Endothelial cell of umbilical vein (primary cell): ENCODE results near the gene ADGRD1. TPM values are rescaled to one million over a fixed set of nuclear protein-coding genes. Genes with fewer than 3 reads are reported as not detected.

ENCODE experiments used
- BruUV-seq: library from RNA; stranded (reverse); fragments of 400-500 nt; replicated peaks from 2 replicates; lab custom pipeline; 2021; lab: Mats Ljungman, UMichigan
- CTCF ChIA-PET: fragments of 300-600, 350-600 bp; sonication (Branson Sonifier 250); formaldehyde crosslinking; loops from one replicate; lab custom pipeline; 2021; ENCODE audit warnings: antibody characterized with exemption, inconsistent platforms; lab: Charles Lee
- POLR2A ChIA-PET: fragments of 300-600, 350-600 bp; sonication (Branson Sonifier 250); formaldehyde crosslinking; loops from one replicate; lab custom pipeline; 2021; ENCODE audit warnings: antibody characterized with exemption, inconsistent platforms; lab: Charles Lee
- DNase-seq: peaks from one replicate; pipeline ENCODE4 v3.0.0-alpha.2; 2011; ENCODE audit warnings: low read depth, low spot score
- FAIRE-seq: peaks from 2 replicates; lab custom pipeline; 2011; peaks lifted over from hg19 to GRCh38; lab: Jason Lieb, UNC
- H2AFZ ChIP-seq: 2 replicates; pipeline ENCODE4 v1.6.0; 2012; ENCODE audit warnings: low read depth, low read length, control low read depth, inconsistent platforms
- H3K27ac ChIP-seq: 2 replicates; pipeline ENCODE4 v1.5.1; 2011; ENCODE audit warnings: low read depth, mild to moderate bottlenecking, control low read depth, low read length, moderate library complexity; ENCODE audit not compliant: insufficient read depth
- H3K27me3 ChIP-seq, 2 experiments: 2 replicates each; pipeline versions ENCODE4 v1.6.0 to v1.6.1; 2011; ENCODE audit warnings: low read length in 2 of 2, mixed read lengths in 1 of 2; ENCODE audit not compliant: control insufficient read depth in 2 of 2, insufficient read depth in 2 of 2
- H3K36me3 ChIP-seq, 2 experiments: 2 replicates in 1 of 2; 3 replicates in 1 of 2; pipeline ENCODE4 v1.5.1; 2011; ENCODE audit warnings: low read length in 2 of 2, mild to moderate bottlenecking in 1 of 2, moderate library complexity in 1 of 2; ENCODE audit not compliant: control insufficient read depth in 2 of 2, insufficient read depth in 2 of 2; ENCODE audit errors: extremely low read depth in 1 of 2
- H3K4me1 ChIP-seq: 3 replicates; pipeline ENCODE4 v1.5.1; 2011; ENCODE audit warnings: mild to moderate bottlenecking, low read length; ENCODE audit not compliant: control insufficient read depth, insufficient read depth; ENCODE audit errors: extremely low read depth
- H3K4me2 ChIP-seq: 2 replicates; pipeline ENCODE4 v1.6.1; 2011; ENCODE audit warnings: low read length, control low read depth, mixed read lengths; ENCODE audit not compliant: insufficient read depth
- H3K4me3 ChIP-seq, 3 experiments: fragments of 200-600 bp in 1 of 3; sonication (generic), shearing (Covaris generic) in 1 of 3; replicated peaks in 1 of 3; 2 replicates each; pipeline ENCODE4 v1.5.1; 2011 to 2016; ENCODE audit warnings: control low read depth in 3 of 3, low read length in 3 of 3, mild to moderate bottlenecking in 2 of 3, inconsistent platforms in 1 of 3, low read depth in 1 of 3, moderate library complexity in 1 of 3; ENCODE audit not compliant: insufficient read depth in 1 of 3
- H3K79me2 ChIP-seq: 2 replicates; pipeline ENCODE4 v1.6.0; 2012; ENCODE audit warnings: low read length, inconsistent platforms; ENCODE audit not compliant: control insufficient read depth, insufficient read depth
- H3K9ac ChIP-seq: replicated peaks from 2 replicates; pipeline ENCODE3; 2011; ENCODE audit warnings: low read length, control low read depth; ENCODE audit not compliant: insufficient read depth; ENCODE audit errors: extremely low read depth
- H3K9me1 ChIP-seq: replicated peaks from 3 replicates; pipeline ENCODE4 v1.6.0; 2011; ENCODE audit warnings: mild to moderate bottlenecking, low read length; ENCODE audit not compliant: control insufficient read depth, insufficient read depth; ENCODE audit errors: extremely low read depth
- H3K9me3 ChIP-seq: replicated peaks from 2 replicates; pipeline ENCODE4 v1.5.1; 2012; ENCODE audit warnings: low read length, inconsistent platforms; ENCODE audit not compliant: control insufficient read depth, insufficient read depth
- H4K20me1 ChIP-seq: replicated peaks from 2 replicates; pipeline ENCODE3; 2011; ENCODE audit warnings: mild to moderate bottlenecking, low read length; ENCODE audit not compliant: control insufficient read depth, insufficient read depth; ENCODE audit errors: extremely low read depth
- EZH2 ChIP-seq: IDR thresholded peaks from 2 replicates; pipeline ENCODE4 v1.6.1; 2012; ENCODE audit warnings: borderline replicate concordance, low read depth, mild to moderate bottlenecking, moderate library complexity, low read length, inconsistent platforms; ENCODE audit not compliant: severe bottlenecking
- POLR2A ChIP-seq: IDR thresholded peaks from 2 replicates; pipeline ENCODE4 v1.6.1; 2012; ENCODE audit warnings: low read depth, mild to moderate bottlenecking, control low read depth, low read length
- POLR2AphosphoS5 ChIP-seq: IDR thresholded peaks from 2 replicates; pipeline ENCODE4 v1.6.1; 2012; ENCODE audit warnings: low read depth, mild to moderate bottlenecking, control low read depth, low read length, moderate library complexity; ENCODE audit not compliant: insufficient read depth
- dilution Hi-C: fragments of 300-500 bp; cut with MboI; formaldehyde crosslinking; loops from one replicate; pipeline ENCODE4 v1.15.0; 2019; ENCODE audit warnings: low sequenced_read_pairs; ENCODE audit not compliant: extremely low pct_ligation_motif_present
- intact Hi-C: fragments of 100-400 bp; cut with micrococcal nuclease; formaldehyde crosslinking; loops from one replicate; pipeline ENCODE4 v1.10.0; 2022
- polyA plus RNA-seq, 4 experiments: library from polyadenylated mRNA; depleted of rRNA in 3 of 4; stranded (reverse) in 3 of 4; unstranded in 1 of 4; fragments of >200 nt; gene quantifications; 2 replicates each; pipeline versions ENCODE4 v1.2.1 to v1.2.3, GENCODE V29; 2011 to 2012; ENCODE audit warnings: missing spikeins in 1 of 4
- total RNA-seq: library from RNA; stranded (reverse); gene quantifications from 2 replicates; pipeline ENCODE4 v1.2.3, GENCODE V29; 2021
- TF ChIP-seq, protein P1 (sequence below), 2 donors: IDR thresholded peaks; 1 replicate in 1 of 2; 2 replicates in 1 of 2; pipeline ENCODE4 v1.5.1; 2011; ENCODE audit warnings: low read length in 2 of 2, mild to moderate bottlenecking in 2 of 2, moderate library complexity in 2 of 2, control low read depth in 1 of 2, inconsistent platforms in 1 of 2, low read depth in 1 of 2; ENCODE audit not compliant: insufficient read depth in 1 of 2; ENCODE audit errors: extremely low read depth in 1 of 2
- TF ChIP-seq, protein P2 (sequence below): IDR thresholded peaks from 2 replicates; pipeline ENCODE4 v1.6.1; 2011; ENCODE audit not compliant: insufficient read depth, insufficient read length

The ADGRD1 gene
- total and polyA plus RNA-seq, 2 donors (not counting 3 experiments of a cell fraction or from before 2014, with no cell fraction given) = 0.07 TPM; not detected in 1

DNA sequence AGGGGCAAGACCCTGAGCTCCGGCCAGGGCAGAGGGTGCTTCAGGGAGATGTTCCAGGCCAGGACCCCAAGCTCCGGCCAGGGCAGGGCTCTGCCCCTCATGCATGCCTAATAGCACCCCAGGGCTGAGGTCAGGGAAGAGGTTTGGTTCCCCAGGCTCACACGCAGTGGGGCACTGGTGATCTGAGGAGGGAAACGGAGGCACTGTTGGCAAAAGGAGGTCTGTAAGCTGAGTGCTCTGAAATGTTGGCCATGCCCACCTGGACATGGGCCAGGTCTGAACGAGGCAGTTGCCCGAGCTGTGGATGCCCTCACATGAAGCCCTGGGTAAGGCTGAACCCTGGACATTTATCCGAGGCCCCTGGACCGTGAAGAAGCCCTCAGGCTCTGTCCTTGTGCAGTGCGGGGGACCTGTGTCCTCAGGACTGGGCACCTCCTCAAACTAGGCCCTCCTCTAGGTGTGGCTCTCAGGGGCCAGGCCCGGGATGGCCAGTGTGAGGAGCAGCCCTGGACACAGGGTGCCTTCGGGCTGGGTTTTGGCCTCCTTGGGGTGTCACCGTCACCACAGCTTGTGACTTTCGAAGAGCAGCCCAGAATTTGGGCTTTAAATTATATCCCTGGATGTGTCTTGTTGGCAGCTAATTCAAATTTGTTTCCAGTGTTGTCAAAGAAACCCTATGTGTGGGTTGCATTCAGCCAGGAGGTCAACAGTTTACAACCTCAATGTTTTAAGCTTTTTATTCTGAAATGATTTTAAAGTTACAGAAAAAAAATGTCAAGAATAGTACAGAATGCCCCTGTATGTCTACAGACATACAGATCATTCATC, 66.8 kb downstream of the ADGRD1 start:
- Histone ChIP-seq H3K4me2 (no peak overlapping the region), H3K4me3 (no peak overlapping the region), H3K9me3 (no peaks in the 10 kb centered on the region), H3K4me1 (no peaks in the 10 kb centered on the region), H3K9me1 (no peaks in the 10 kb centered on the region), H4K20me1 (no peaks in the 10 kb centered on the region), H3K79me2 (no peaks in the 10 kb centered on the region), H3K27me3 (no peaks in the 10 kb centered on the region), H3K9ac (no peak overlapping the region), H3K36me3 (no peaks in the 10 kb centered on the region), H3K27ac (no peak overlapping the region), H2AFZ (no peak overlapping the region)
- ChIA-PET POLR2A (no interaction called here), CTCF (no interaction called here)
- no peak for DNase-seq
- FAIRE-seq = no peak
- dilution Hi-C loops = no loop called here
- no TSS peak for BruUV-seq
- intact Hi-C loops = no loop called here
- TF ChIP-seq POLR2AphosphoS5 (no peak), EZH2 (no peak), POLR2A (no peak)
- TF ChIP-seq, protein P1, sequence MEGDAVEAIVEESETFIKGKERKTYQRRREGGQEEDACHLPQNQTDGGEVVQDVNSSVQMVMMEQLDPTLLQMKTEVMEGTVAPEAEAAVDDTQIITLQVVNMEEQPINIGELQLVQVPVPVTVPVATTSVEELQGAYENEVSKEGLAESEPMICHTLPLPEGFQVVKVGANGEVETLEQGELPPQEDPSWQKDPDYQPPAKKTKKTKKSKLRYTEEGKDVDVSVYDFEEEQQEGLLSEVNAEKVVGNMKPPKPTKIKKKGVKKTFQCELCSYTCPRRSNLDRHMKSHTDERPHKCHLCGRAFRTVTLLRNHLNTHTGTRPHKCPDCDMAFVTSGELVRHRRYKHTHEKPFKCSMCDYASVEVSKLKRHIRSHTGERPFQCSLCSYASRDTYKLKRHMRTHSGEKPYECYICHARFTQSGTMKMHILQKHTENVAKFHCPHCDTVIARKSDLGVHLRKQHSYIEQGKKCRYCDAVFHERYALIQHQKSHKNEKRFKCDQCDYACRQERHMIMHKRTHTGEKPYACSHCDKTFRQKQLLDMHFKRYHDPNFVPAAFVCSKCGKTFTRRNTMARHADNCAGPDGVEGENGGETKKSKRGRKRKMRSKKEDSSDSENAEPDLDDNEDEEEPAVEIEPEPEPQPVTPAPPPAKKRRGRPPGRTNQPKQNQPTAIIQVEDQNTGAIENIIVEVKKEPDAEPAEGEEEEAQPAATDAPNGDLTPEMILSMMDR (IDR thresholded peaks at IDR 0.05; ENCODE audit: extremely low read depth in 1 of 2, insufficient read depth in 1 of 2, low read depth in 1 of 2, low read length in 2 of 2) = no peak
- TF ChIP-seq, protein P2, sequence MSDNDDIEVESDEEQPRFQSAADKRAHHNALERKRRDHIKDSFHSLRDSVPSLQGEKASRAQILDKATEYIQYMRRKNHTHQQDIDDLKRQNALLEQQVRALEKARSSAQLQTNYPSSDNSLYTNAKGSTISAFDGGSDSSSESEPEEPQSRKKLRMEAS = no peak
